Stomach (tissue), 4 donors: Measurements from ENCODE around the gene MDH1B.

ENCODE experiments used
- EP300 ChIP-seq: sonication (generic); formaldehyde crosslinking; IDR thresholded peaks from one replicate; pipeline ENCODE4 v1.6.1; 2017; ENCODE audit warnings: antibody characterized with exemption
- POLR2AphosphoS5 ChIP-seq, 3 donors: sonication (generic); formaldehyde crosslinking; IDR thresholded peaks; one replicate each; pipeline ENCODE4 v1.6.1; 2016; ENCODE audit warnings: antibody characterized with exemption in 3 of 3

- no peak for TF ChIP-seq POLR2AphosphoS5 (IDR thresholded peaks at IDR 0.05)
- no peak for TF ChIP-seq EP300
These were observed 1.2 kb upstream of the MDH1B start for GRCh38 chr2:206766057-206766930.
